ENCODE measurements around the gene TSPOAP1. TPM values are rescaled to one million over a fixed set of nuclear protein-coding genes. Genes with fewer than 3 reads are reported as not detected.

The TSPOAP1 gene
- total and polyA plus RNA-seq, 10 of the 15 experiments (the other 5 are each of a cell fraction or from before 2014, with no cell fraction given) = 0.58 to 16.4 (median 4.2) TPM; not detected in 1

GRCh38 chr17:58329035-58329809 is 627 bp upstream of the TSPOAP1 start (continued):
- TF ChIP-seq CUX1 (IDR thresholded peaks at IDR 0.05; ENCODE audit: insufficient replicate concordance, low read depth, low read length) = peak; percentile 84
- TF ChIP-seq SPI1 (IDR thresholded peaks at IDR 0.05; ENCODE audit: borderline replicate concordance, insufficient read depth, low read depth, low read length) = peak; percentile 91
- TF ChIP-seq NFYA (IDR thresholded peaks at IDR 0.05; ENCODE audit: borderline replicate concordance, low read depth, low read length) = no peak
- peak; percentile 49 for TF ChIP-seq SMARCA5 (IDR thresholded peaks at IDR 0.05)
- no peak for TF ChIP-seq USF1 (IDR thresholded peaks at IDR 0.05; ENCODE audit: borderline replicate concordance, extremely low read length, insufficient read depth, low read depth, low read length)
- TF ChIP-seq TARDBP (IDR thresholded peaks at IDR 0.05; ENCODE audit: borderline replicate concordance) = peak; percentile 70; the same call in 1 of the 2 replicates
- peak; percentile 99; the same call in 1 of the 2 replicates for TF ChIP-seq WRNIP1 (IDR thresholded peaks at IDR 0.05; ENCODE audit: borderline replicate concordance, low read depth, low read length)
- TF ChIP-seq KDM1A (IDR thresholded peaks at IDR 0.05; ENCODE audit: borderline replicate concordance) = no peak
- TF ChIP-seq JUND (IDR thresholded peaks at IDR 0.05; ENCODE audit: low read depth, low read length) = no peak
- peak; percentile 50 for TF ChIP-seq ZBTB11 (CRISPR knock-in tag; IDR thresholded peaks at IDR 0.05)
- peak; percentile 96 for TF ChIP-seq PAX5 (IDR thresholded peaks at IDR 0.05; ENCODE audit: borderline replicate concordance, low read depth, low read length)
- peak; percentile 99 for TF ChIP-seq POU2F2 (IDR thresholded peaks at IDR 0.05; ENCODE audit: borderline replicate concordance, low read depth, low read length)
- peak; percentile 72 for TF ChIP-seq NR2F1 (conservative IDR thresholded peaks at IDR 0.05)
- TF ChIP-seq TAF1 (IDR thresholded peaks at IDR 0.05; ENCODE audit: borderline replicate concordance, low read depth, low read length) = peak; percentile 61
- TF ChIP-seq, protein P1, sequence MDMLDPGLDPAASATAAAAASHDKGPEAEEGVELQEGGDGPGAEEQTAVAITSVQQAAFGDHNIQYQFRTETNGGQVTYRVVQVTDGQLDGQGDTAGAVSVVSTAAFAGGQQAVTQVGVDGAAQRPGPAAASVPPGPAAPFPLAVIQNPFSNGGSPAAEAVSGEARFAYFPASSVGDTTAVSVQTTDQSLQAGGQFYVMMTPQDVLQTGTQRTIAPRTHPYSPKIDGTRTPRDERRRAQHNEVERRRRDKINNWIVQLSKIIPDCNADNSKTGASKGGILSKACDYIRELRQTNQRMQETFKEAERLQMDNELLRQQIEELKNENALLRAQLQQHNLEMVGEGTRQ (IDR thresholded peaks at IDR 0.05; ENCODE audit: borderline replicate concordance, low read depth, low read length) = no peak; the same call in 1 of the 2 replicates
- TF ChIP-seq RBBP5 (conservative IDR thresholded peaks at IDR 0.05) = no peak

Measured in GM12878 (cell line).